GM23338 (cell line): Measurements from ENCODE around the gene CLPSL2.

Experiments
- CREB1 ChIP-seq: fragments of 250-450 bp; sonication (Bioruptor Pico); IDR thresholded peaks from 2 replicates; pipeline ENCODE4 v1.5.0; 2020; ENCODE audit warnings: low read depth, mild to moderate bottlenecking, moderate library complexity
- CTCF ChIP-seq, 2 experiments: fragments of 200-600 bp in 1 of 2; sonication (generic) in 1 of 2; conservative IDR thresholded peaks; 2 replicates each; pipeline versions ENCODE4 v1.5.1 to v1.6.1; 2016 to 2017; ENCODE audit warnings: antibody characterized with exemption in 2 of 2, low read depth in 2 of 2, mild to moderate bottlenecking in 2 of 2, moderate library complexity in 1 of 2
- EZH2 ChIP-seq: fragments of 200-600 bp; sonication (generic); IDR thresholded peaks from one replicate; pipeline ENCODE4 v1.8.0; 2017; ENCODE audit warnings: antibody characterized with exemption, mild to moderate bottlenecking, low read depth; ENCODE audit not compliant: unreplicated experiment
- EZH2phosphoT487 ChIP-seq: fragments of 200-600 bp; sonication (generic); IDR thresholded peaks from one replicate; pipeline ENCODE4 v1.8.1; 2018; ENCODE audit warnings: antibody characterized with exemption; ENCODE audit not compliant: unreplicated experiment
- JUNB ChIP-seq: IDR thresholded peaks from one replicate; pipeline ENCODE4 v1.6.1; 2016; ENCODE audit warnings: antibody characterized with exemption; ENCODE audit not compliant: unreplicated experiment
- NANOG ChIP-seq: IDR thresholded peaks from 2 replicates; pipeline ENCODE4 v1.6.1; 2016; ENCODE audit warnings: antibody characterized with exemption, borderline replicate concordance
- POLR2AphosphoS5 ChIP-seq: IDR thresholded peaks from 2 replicates; pipeline ENCODE4 v1.6.1; 2016; ENCODE audit warnings: antibody characterized with exemption, low read depth
- REST ChIP-seq: IDR thresholded peaks from one replicate; pipeline ENCODE4 v1.6.1; 2018; ENCODE audit warnings: antibody characterized with exemption; ENCODE audit not compliant: unreplicated experiment
- STAT1 ChIP-seq: IDR thresholded peaks from one replicate; pipeline ENCODE4 v1.6.1; 2016; ENCODE audit warnings: antibody characterized with exemption; ENCODE audit not compliant: unreplicated experiment
- ZNF331 ChIP-seq: fragments of 250-450 bp; sonication (Bioruptor Pico); IDR thresholded peaks from 2 replicates; pipeline ENCODE4 v1.5.0; 2020; ENCODE audit warnings: low read depth, mild to moderate bottlenecking, moderate library complexity

- TF ChIP-seq EZH2 (no peak), CTCF (conservative IDR thresholded peaks at IDR 0.05; ENCODE audit: low read depth in 2 of 2) (no peak), REST (no peak), CREB1 (CRISPR knock-in tag) (no peak), JUNB (no peak), ZNF331 (CRISPR knock-in tag) (no peak), POLR2AphosphoS5 (no peak), EZH2phosphoT487 (no peak), STAT1 (no peak), NANOG (no peak)
Measured at GRCh38 chr6:35778437-35778836, 2.0 kb downstream of the CLPSL2 start.
